HG02571 (cell line): Measurements from ENCODE around the gene CNTROB.

Experiments used
- ATAC-seq: cut with Tn5 transposase; IDR thresholded peaks from one replicate; pipeline ENCODE4 v1.9.1; 2021; ENCODE audit warnings: mild to moderate bottlenecking, moderate library complexity; ENCODE audit not compliant: unreplicated experiment

The CNTROB gene, protein sequence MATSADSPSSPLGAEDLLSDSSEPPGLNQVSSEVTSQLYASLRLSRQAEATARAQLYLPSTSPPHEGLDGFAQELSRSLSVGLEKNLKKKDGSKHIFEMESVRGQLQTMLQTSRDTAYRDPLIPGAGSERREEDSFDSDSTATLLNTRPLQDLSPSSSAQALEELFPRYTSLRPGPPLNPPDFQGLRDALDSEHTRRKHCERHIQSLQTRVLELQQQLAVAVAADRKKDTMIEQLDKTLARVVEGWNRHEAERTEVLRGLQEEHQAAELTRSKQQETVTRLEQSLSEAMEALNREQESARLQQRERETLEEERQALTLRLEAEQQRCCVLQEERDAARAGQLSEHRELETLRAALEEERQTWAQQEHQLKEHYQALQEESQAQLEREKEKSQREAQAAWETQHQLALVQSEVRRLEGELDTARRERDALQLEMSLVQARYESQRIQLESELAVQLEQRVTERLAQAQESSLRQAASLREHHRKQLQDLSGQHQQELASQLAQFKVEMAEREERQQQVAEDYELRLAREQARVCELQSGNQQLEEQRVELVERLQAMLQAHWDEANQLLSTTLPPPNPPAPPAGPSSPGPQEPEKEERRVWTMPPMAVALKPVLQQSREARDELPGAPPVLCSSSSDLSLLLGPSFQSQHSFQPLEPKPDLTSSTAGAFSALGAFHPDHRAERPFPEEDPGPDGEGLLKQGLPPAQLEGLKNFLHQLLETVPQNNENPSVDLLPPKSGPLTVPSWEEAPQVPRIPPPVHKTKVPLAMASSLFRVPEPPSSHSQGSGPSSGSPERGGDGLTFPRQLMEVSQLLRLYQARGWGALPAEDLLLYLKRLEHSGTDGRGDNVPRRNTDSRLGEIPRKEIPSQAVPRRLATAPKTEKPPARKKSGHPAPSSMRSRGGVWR

DNA sequence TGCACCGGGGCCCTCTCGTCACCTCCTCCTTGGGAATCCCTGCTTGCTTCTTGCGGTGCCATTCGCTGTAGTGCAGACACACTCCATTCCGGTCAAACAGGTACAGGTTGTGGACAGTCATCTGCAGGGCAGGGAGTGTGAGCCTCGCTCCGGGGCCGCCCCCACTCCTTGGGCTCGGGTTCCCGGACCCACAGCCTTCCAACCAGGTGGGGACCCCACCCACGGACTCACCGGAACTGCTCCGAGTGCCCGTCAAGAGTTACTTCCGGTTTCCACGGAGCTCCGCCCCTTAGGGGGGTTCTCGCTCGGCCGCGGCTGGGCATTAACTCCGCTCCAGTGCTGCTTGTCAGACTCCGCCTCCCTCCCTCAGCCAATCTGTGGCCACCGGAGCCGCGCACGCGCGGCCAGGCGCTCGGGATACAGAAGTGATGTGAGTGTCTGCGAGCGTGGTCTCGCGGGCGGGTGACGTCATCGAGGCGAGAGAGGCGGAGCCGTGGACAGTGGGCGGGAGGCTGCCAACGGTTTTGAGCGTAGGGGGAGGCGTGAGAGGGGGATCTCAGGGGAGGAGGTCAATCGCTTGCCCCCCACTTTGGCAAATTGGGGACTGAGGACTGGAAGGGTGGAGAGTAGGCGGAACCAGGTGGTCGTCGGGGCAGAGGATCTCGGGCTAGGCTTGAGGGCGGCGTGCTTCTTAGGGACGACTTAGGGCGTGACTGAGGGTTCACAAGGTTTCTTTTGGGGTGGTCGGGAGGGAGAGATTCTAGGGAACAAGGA, at the start of gene CNTROB, which contains the start of gene TRAPPC1:
TSS of gene CNTROB (plus strand) at position 498 of the 774 bp plus-strand sequence. CDS start 874 bp downstream, outside the sequence.
TSS of gene TRAPPC1 (minus strand) at position 238 of the 774 bp plus-strand sequence. CDS start at position 121, 117 bp downstream.
- peak; percentile 86 for ATAC-seq

DNA sequence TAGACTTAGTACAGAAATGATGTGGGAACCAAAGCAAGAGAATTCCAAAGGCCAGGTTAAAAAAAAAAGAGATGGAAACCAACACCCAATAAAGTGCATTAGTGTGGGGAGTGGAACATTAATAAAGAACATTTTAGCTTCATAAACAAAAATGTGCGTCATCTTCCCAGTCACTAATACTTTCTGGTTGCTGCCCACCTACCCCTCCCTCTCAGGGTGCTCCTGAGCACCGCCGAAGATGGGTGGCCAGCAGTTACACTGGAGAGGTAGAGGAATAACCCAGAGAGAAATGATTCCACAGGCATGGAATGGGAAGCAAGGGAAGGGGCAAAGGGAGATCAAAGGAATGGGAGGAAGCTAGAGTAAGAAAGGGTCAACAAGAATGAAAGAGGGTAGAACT, 49.4 kb upstream of the CNTROB start:
- no peak for ATAC-seq

DNA sequence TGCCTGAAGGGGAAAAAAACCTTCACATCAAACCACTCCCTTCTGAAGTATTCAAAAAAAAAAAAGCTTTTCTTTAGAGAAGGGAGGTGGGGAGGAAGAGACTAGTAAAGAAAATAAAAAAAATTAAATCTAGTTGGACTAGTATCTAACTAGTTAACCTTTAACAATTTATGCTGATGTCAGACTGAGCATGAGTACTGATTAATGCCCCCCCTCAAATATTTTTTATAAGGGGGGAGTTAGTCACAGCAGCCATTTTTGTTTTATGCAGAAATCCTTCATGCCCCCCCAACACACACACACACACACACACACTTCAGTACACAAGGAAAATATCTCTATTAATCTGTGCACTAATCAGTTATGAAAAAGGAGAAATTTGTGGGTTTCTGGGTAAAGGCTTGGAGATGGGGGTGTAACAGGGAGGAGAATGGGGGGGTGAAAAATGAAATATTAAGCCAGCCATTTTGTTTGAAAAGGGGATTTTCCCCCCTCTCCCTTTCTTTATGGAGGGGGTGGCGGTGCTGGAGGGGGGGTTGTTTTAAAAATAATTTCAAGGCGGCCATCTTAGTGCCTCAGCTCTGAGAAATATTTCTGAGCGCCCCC, 48.1 kb upstream of the CNTROB start:
- no peak for ATAC-seq

DNA sequence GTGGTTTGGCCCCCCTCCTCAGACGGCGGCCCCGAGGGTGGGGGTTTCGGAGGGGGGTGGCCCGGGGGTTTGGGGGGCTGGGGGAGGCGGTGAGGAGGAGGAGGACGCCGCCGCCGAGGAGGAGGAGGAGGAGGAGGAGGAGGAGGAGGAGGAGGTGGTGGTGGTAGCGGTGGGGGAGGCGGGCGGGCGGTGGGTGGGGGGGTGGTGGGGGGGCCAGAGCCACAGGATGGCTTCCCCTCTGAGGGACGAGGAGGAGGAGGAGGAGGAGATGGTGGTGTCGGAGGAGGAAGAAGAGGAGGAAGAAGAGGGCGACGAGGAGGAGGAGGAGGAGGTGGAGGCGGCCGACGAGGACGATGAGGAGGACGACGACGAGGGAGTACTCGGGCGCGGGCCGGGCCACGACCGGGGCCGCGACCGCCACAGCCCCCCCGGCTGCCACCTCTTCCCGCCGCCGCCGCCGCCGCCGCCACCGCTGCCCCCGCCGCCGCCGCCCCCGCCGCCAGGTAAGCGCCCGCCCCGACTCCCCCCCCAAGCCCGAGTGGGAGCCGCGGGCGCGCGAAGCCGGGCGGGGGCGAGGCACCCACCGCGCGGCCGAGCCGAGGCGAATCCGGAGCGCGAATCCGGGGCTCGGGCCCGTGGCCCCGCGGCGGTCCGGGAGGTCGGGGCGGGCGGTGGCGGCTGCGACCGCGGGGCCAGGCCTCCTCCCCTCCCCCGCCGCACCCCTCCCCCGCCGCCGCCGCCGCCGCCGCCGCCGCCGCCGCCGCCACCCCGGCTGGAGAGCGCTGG, 47.2 kb upstream of the CNTROB start:
- ATAC-seq = no peak

DNA sequence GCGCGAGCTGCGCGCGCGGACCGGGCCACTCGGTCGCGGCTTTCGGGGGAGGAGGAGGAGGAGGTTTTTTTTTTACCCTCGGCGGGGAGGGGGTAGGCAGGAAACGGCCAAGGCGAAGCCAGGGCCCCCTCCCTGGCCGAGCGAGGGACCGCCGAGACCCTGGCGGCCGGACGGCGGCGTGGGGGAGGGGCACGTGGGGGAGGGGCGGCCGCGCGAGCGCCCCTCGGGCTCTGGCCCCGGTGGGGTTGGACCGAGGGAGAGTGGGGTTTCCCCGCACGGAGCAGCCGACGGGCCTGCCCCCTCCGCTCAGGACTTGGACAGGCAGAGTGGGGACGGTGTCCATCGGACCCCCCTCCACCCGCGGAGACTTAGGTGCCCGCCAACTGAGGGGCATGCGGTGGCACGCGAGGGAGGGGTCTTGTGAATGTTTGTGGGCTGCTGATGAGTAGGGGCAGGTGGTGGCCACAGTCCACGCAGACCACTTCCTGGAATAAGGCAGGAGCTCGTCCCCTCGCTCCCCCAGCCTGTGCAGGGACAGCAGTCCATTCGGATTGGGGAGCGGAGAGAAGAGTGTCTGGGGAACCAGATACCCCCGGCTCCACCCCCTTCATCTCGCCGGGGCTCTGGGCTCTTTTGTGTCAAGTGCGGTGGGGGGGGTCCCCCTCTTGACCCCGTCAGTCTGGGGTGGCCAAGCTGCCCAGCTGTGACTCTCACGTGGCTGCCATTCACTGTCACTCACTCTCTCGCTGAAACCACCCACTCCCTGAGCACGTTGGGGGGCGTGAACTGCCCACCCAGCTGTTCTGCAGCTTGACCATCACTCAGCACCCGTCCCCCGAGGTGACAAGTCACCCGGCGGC, 46.4 kb upstream of the CNTROB start:
- no peak for ATAC-seq

DNA sequence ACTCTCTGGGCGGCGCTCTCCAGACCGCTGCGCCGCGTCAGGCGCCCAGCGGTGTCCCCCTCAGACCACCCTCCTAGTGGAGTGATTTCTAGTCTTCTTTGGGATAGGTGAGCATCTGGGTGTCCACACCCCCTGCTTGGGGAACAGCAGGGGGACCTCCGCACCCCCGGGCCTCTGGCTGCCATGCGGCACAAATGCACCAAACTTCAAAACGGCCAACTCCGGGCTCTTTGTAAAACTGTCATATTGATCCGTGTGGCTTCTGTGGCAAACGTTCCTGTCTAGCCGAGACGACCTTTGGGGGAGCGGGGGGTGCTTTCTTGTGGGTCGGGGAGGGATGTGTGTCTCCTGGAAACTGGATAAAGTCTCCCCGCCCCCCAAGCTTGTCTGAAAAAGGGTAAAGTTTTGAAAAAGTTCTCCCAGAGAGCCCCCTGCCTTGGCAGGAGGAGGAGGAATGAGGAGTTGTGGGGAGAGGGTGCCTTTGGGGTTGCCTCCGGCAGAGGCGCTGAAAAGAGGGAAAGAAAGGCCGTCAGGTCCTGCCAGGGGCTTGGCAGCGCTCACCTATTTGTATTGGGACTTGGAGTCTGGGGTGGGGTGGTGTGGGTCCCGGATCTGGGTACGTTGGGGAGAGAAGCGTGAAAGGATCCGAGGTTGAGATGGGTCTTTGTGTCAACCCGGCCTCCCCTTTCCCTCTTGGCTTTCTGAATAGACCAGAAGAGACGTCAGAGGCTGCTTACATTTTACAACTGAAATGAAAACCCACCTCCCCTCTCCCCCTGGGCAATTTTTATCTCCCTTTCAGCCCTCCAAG, 45.6 kb upstream of the CNTROB start:
- no peak for ATAC-seq

DNA sequence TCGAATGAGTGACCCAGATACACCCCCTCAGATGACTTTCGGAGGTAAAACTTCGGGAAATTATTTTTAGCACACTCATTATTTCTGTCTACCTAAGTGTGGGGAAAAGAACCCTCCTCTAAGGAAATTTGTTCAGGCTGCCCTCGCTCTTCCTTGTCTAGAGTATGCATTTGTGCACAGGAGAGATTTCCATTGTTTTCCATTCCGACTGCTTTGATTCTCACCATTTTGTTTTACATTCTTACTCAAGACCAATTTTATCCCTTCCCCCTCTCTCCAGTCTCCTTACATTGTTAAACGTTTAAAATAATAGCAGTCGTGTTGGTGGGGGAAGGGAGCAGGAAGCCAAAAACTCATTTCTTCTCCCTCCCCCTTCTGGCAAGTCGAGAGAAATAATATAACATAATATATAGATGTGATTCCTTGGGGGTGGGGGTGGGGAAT, 44.9 kb upstream of the CNTROB start:
- ATAC-seq = no peak

DNA sequence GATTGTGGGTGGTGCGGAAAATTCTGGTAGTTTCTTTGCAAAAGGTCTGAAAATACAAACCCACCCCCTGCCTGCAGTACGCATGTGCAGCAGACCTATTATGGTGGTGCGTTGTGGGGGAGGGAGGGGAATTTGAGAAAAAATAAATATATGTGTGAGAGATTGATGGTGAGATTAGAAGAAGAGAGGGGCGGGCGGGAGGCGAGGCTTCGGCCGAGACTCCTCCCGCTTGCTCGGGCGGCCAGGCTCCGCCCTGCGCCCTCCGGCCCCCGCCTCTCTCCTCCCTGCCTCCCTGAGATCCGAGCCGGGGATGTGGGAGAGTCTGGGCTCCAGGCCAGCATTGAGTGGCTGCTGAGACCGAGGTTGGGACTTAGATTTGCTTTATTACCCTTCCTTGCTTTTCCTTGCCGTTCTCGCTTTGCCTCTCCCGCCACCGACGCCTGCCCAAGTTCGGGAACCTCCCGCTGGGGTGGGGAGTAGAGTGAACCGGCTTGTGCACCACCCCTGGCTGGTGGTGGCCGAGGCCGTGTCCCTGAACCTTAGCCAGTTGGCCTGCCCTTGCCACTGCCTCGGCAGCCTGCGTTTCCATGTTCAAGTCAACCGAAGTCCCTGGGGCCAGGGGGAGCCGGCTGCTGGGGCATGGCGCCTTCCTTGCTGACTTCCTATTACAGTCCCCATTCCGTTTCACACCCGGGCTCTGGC, 44.4 kb upstream of the CNTROB start:
- peak; percentile 45 for ATAC-seq

DNA sequence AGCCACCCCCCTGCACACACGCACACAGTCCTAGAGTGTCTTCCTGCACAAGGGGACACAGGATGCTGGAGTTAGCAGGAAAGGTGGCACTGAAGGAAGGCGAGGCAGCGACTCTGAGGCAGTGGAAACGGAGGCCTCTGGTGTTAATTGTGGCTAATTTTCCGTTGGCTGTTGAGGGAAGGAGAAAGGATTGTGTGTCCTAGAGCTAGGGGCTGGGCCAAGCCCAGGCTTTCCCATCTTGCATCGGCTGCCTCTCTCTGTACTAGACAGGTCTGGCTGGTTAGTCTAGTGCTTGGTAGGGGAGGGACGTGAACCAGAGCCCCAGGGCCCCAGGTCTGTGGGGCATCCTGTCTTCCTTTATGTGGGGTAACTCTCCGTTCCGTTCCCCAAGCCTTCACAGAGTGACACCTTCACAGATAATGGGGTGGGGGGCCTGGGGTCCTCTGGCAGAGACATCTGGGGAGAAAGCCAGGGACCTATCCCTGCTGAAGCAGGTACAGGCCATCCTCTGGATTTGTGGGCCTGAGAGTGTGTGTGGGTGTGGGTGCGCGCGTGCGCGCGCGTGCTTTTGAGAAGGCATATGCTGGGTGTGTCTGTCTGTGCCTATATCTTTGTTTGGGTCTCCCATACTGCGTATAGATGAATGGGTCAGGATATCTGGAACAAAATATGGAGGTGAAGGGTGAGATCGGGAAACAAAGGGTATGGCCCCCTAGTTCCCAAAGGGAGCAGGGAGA, 43.7 kb upstream of the CNTROB start, which contains the start of gene CHD3:
TSS of gene CHD3 (plus strand) at position 606 of the 737 bp plus-strand sequence. CDS start 212 bp downstream, outside the sequence.
- no peak for ATAC-seq

DNA sequence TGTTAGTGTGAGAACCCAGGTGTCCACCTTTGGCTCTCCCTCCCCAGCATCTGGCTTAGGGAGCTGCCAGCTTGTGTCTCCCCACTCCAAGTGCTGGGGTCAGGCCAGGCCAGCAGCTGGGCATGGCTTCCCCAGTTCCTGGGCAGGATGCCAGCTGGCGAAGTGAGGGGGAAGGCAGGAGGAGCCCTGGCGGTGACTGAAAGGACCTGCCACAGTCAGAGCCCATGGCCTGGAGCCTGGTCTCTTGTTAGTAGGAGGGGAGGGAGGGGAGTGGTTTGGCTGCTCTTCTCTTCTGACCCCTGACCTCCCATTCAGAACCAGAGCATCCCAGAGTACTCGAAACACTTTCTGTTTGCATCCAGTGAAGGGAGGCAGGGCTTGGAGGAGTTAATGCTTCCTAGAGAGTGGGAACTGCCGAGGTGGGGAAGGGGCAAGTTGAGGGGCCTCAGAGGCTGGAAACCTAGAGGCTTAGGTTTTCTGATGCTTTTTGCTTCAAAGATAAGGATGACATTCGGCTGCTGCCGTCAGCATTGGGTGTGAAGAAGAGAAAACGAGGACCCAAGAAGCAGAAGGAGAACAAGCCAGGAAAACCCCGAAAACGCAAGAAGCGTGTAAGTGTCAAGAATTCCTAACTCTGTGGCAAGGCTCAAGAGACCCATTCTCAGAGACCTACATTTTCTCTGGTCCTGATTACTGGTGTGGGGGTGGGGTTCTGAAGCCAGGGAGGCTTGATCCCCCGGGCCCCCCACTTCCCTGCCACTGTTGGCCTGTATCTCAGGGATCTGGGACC, 42.6 kb upstream of the CNTROB start:
- ATAC-seq = no peak

DNA sequence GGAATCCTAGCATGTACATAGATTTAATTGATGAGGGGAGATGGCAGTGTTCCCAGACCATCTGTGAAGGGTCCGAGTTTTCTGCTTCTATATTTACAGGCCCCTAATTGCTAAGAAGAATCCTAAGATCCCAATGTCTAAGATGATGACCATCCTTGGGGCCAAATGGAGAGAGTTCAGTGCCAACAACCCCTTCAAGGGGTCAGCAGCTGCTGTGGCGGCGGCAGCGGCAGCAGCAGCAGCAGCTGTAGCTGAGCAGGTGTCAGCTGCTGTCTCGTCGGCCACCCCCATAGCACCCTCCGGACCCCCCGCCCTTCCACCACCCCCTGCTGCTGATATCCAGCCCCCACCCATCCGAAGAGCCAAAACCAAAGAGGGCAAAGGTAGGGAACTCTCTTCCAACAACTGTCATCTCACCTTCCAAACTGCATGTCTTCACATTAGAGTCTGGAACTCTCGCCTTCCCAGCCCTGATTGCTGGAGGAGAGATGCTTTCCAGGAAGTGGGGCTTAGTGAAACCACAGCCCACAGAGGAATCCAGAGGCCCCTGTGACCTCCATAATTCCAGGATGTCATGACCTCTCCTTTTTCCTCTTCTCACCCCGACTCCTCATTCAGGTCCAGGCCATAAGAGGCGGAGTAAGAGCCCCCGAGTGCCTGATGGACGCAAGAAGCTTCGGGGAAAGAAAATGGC, 38.7 kb upstream of the CNTROB start:
- no peak for ATAC-seq

DNA sequence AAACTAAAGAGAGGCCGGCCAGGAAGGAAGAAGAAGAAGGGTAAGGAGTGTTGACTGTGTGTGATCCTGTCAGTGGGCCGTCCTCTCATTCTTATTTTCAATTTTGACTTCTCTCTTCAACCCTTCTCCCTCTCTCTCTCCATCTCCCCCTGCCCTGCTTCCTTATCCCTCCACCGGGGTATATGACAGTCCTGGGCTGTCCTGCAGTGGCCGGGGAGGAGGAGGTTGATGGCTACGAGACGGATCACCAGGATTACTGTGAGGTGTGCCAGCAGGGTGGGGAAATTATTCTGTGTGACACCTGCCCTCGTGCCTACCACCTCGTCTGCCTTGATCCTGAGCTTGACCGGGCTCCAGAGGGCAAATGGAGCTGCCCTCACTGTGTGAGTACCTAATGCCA, 37.8 kb upstream of the CNTROB start:
- ATAC-seq = no peak

DNA sequence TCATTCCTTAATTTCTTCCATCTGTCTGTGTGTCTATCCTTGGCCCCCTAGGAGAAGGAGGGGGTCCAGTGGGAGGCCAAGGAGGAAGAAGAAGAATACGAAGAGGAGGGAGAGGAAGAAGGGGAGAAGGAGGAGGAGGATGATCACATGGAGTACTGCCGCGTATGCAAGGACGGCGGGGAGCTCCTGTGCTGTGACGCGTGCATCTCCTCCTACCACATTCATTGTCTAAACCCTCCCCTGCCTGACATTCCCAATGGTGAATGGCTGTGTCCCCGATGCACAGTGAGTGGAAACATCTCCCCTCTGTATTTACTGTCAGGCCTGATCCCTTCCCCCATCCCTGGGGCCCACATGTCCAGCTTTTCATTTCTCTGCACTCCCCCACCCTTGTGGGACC, 37.1 kb upstream of the CNTROB start:
- ATAC-seq = no peak

DNA sequence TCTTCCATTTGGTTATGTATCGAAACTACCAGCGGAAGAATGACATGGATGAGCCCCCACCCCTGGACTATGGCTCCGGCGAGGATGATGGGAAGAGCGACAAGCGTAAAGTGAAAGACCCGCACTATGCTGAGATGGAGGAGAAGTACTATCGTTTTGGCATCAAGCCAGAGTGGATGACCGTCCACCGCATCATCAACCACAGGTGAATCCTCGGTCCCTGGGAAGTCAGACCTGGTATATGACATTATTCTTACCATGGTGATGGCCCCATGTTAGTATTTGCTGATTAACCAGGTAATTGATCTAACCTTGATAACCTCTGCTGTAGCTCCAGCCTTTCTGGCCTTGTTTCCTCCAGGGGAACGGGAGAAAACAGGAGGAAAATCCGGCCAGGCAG, 34.9 kb upstream of the CNTROB start:
- ATAC-seq = no peak

DNA sequence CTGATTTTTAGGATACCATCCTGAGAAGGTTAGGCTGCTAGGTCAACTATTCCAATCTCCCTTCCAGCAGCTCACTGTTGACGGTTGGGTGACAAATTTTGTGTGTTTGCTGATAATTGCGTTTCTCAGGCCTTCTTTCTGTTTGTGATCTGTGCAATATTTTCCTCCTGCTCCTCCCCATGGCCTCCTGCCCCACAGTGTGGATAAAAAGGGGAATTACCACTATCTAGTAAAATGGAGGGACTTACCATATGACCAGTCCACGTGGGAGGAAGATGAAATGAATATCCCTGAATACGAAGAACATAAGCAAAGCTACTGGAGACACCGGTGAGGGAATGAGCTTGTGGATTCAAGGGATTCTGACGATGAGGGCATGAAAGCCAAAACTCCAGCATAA, 34.2 kb upstream of the CNTROB start:
- ATAC-seq = no peak
